Suppressor macrophage treated with lipopolysaccharide for 1 hour (primary cell): ENCODE results near the gene USP34.
"Not testable (repeated sequence)": the region's sequence is repeated elsewhere in the genome, so short reads cannot be mapped to it uniquely, and the experiment has no call there.

Source experiments
- DNase-seq, 3 donors: peaks; one replicate each; pipeline ENCODE4 v3.0.0-alpha.2; 2020 to 2022

Gene USP34

GRCh38 chr2:61178603-61179545 lies 292.0 kb downstream of the USP34 start:
- peak in 1 of 3 donors; percentile 30 for DNase-seq

- DNase-seq = peak; percentile 47 to 68 (median 49)
Observed at GRCh38 chr2:61177727-61178549, 292.9 kb downstream of the USP34 start.

DNA sequence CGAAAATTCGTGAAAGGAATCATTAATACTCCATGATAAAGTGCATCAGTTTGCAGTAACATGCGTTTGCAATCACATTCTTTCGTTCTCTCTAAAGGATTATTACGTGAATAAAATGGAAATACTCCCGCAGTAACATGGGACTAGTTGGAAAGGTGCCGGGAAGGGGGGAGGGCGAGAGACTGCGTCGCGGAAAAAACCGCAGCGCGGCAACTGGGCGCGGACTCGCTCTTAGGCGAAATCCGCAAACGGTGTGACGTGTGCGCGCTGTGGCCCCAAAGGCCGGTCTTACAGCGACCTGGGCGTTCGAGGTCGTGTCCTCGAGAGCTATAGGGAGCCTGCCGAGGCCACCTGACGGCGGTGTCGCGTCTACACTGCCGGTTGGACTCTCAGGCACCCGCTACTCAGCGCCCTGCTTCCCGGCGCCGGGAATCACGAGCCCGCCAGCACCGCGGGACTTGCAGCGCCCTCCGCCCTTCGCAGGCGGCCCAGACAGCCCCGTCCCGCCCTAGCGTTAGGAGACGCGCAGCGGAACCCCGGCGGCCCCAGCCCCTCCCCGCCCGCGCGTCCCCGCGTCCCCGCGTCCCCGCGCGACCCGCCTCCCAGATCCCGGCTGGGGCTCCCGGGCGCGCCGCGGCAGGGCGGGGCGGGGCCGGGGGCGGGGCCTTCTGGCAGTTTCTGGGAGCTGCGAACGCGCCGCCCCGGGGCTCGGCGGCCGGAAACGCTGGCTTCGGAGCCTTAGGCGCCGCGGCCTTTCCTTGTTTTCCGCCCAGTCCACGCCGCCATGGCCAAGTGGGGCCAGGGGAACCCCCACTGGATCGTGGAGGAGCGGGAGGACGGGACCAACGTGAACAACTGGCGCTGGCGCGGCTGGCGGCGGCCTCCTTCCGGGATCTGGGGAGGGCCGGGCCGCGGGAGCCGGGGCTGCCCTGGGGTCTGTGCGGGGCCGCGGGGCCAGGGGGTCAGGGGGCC lies 293.8 kb downstream of the USP34 start:
- DNase-seq = peak; percentile 94 to 99 (median 98)

GRCh38 chr2:61175036-61175435 lies 295.9 kb downstream of the USP34 start:
- no peak for DNase-seq

DNA sequence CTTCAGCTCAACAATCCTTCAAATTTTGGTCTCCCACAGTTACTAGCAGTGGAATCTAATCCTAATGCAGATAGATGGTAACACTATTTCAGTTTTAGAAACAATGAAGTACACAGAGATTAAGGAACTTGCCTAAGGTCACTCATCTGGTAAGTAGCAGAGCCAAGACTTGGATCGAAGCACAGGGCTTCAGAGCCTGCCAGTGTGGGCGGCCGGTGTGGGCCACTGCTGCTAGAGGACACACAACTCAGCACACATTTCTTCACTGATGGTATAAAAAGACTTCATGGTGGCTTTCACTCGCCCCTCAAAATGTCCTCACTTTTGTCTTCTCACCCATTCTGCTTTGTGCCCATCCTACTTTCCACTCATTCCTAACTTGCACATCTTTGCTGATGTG lies 297.8 kb downstream of the USP34 start:
- DNase-seq = peak in 2 of 3 donors; percentile 22 to 30

DNA sequence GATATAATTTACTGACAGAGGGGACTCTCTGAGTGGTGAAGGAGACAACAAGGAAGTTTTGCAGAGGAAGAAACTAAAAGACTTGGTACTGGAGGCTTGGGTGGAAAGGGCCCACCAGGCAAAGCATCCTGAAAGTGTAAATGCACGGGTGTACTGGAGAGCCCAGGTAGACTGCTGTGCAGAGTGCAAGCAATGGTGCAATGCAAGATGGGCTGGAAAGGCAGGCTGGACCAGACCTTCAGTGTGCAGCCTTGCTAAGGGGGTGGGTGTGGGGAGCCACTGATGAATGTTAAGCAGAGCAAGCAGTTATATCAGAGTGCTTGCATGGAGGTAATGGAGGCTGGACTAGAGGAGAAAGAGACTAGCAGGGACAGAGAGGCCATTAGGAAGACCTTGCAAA lies 298.2 kb downstream of the USP34 start:
- DNase-seq = no peak

GRCh38 chr2:61167579-61167978 lies 303.3 kb downstream of the USP34 start:
- no peak for DNase-seq

GRCh38 chr2:61165946-61166345 lies 304.9 kb downstream of the USP34 start:
- DNase-seq = no peak

DNA sequence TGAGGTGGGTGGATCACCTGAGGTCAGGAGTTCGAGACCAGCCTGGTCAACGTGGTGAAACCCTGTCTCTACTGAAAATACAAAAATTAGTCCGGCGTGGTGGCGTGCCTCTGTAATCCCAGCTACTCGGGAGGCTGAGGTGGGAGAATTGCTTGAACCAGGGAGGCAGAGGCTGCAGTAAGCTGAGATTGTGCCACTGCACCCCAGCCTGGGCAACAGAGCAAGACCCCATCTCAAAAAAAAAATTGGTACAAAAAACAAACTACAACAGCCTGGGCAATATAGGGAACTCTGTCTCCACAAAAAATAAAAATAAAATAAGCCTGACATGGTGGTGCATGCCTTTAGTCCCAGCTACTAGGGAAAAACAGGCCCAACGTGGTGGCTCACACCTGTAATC lies 305.8 kb downstream of the USP34 start:
- DNase-seq = not testable (repeated sequence)

GRCh38 chr2:61162721-61163120 lies 308.2 kb downstream of the USP34 start:
- no peak for DNase-seq

DNA sequence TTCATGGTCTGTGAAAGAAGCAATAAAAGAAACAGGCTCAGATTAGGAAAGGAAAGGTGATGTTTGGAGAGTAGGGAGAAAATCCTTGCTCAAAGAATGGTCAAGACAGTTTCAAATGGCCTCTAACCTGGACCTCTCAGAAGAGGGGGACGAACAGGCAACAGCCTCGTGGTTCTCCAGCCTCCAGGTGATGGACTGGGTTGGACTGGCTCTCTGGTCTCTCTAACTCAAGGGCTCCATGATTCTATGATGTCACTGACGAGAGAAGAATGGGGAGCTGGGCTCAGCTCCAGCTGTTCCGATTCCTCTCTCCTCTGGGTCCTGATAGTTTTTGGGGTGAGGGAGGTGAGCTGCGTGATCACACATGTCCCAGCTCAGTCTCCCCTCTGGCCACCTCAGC lies 309.0 kb downstream of the USP34 start, which contains the start of gene C2orf74:
Gene C2orf74 (plus strand): TSS at position 301 of the 400 bp plus-strand sequence. CDS start 327 bp downstream, outside the sequence.
- DNase-seq = no peak

GRCh38 chr2:61158356-61158955 lies 312.4 kb downstream of the USP34 start:
- DNase-seq = peak; percentile 65 to 82 (median 76)

DNA sequence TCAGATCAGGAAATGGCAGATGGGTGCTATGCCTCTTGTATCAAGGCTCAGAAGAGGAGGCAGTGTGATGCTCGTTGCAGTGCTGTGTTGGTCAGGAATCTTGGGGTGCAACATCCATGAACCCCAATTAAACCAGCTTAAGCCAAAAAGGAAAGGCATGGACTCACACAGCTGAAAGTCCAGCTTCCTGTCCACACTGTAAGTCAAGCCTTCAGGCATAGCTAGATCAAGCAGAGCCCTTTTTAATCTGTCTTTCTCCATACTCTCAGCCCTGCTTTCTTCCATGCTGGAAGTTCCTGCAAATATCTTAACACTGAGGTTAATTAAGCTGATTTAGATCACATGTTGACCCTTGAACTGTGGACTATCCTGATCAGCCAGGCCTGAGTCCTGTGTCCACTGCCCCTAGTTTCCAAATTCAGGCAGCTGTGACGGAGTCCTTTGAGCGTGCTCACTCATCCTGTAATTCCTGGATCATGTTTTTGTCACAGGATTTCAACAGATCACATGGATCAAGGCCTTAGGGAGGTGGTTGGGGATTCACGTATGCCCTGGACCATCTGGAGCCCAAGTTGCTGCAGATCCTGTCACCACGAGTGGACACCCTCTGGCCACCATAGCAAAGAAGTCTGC lies 313.4 kb downstream of the USP34 start:
- DNase-seq = no peak

DNA sequence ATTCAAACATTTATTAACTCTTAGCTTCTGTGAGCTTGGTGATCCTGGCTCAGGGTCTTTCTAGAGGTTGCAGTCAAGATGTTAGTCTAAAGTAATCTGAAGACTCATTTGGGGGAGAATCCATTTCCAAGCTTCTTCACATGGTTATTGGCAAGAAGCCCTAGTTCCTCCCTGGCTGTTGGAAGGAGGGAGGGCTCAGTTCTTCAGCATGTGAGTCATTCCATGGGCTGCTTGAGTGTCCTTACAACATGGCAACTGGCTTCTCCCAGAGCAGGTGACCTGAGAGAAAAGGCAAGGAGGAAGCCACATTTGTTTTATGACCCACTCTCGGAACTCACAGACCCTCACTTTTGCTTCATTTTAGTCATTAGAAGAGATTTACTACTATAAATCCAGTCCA lies 319.5 kb downstream of the USP34 start:
- DNase-seq = peak in 2 of 3 donors; percentile 33 to 50

- no peak for DNase-seq
Observed at GRCh38 chr2:61149074-61149473, 321.8 kb downstream of the USP34 start.

- DNase-seq = not testable (repeated sequence)
Observed at GRCh38 chr2:61148091-61148490, 322.8 kb downstream of the USP34 start.

DNA sequence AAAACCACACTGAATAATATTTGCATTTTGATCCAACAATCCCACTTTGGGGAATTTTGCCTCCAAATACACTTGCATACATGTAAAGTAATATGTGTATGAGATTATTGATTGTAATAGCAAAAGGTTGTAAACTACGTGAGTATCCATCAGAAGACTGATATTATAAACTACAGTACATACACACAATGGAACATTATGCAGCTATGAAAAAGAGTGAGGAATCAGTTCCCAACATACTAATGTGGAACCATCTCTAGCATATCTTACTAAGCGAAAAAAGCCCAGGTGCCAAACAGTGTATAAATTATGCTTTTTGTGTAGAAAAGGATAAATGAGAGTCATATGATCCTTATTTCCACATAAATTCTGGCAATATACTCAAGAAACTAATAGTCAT lies 324.9 kb downstream of the USP34 start:
- no peak for DNase-seq

DNA sequence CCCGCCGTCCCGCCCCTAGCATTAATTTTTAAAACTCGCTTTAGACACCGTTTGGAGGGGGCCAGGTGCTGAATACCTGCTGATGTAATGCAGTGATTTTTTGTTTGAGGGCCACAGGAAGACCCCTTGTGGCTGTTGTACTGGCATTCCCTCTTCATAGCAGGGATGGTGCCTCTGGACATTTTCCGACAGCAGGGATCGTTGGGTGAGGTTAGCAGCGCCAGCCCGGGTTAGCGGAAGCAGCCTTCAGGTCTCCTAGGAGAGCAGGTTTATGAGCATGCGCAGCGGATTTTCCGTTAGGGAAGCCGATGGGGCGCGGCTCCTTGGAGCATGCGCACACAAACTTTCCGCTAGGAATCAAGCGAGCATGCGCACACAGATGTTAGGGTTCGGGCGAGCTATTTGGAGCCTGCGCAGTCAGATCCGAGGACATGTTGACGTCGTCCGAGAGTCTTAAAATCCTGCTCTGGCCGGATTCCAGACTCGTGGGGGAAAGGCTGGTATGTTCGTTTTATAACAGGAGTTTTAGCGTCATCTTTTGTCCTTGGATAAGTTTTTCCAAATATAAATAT lies 326.1 kb downstream of the USP34 start:
- peak; percentile 99 to 100 (median 100) for DNase-seq

DNA sequence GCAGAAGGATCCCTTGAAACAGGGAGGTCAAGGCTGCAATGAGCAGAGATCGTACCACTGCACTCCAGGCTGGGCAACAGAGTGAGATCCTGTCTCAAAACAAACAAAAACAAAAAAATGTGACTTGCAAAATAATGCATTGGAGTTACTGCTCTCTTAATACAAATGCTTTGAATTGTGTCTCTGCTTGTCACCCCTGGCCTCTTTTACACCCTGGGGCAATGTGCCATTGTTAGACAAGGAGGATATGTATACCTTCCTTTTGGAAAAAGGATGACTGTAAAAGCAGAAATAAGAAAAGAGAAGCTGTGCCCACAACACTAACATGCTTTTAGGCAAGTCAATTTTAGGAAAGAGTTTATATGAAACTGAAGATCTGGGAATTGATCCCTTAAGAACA lies 329.7 kb downstream of the USP34 start:
- DNase-seq = no peak

DNA sequence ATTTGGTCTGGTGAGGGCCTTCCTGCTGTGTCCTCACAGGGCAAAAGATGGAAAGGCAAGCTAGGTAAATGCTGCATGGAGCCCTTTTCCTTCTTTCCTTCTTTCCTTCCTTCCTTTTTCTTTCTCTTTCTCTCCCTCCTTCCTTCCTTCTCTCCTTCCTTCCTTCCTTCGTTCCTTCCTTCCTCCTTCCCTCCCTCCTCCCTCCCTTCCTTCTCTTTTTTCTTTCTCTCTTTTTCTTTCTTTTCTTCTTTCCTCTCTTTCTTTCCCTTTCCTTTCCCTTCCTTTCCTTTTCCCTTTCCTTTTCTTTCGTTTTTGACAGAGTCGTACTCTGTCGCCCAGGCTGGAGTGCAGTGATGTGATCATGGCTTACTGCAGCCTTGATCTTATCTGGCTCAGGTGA lies 332.0 kb downstream of the USP34 start:
- no peak for DNase-seq
